T-helper 2 cell treated with Interferon-gamma antibody and Interleukin-4, amounts not matched to agents 100 ng/mL and 5 ng/mL, for 36 hours (primary cell): Measurements from ENCODE around the gene PCDHGC5. TPM values are rescaled to one million over a fixed set of nuclear protein-coding genes. Genes with fewer than 3 reads are reported as not detected.

Source experiments
- intact Hi-C: fragments of 100-400 bp; cut with micrococcal nuclease; formaldehyde crosslinking; loops from one replicate; pipeline ENCODE4 v1.15.1; 2023
- total RNA-seq: library from RNA; stranded (reverse); gene quantifications from 2 replicates; pipeline ENCODE4 v1.2.3, GENCODE V29; 2022

PCDHGC5 gene
- total RNA-seq, 1 donor from 2014 or later = not detected

DNA sequence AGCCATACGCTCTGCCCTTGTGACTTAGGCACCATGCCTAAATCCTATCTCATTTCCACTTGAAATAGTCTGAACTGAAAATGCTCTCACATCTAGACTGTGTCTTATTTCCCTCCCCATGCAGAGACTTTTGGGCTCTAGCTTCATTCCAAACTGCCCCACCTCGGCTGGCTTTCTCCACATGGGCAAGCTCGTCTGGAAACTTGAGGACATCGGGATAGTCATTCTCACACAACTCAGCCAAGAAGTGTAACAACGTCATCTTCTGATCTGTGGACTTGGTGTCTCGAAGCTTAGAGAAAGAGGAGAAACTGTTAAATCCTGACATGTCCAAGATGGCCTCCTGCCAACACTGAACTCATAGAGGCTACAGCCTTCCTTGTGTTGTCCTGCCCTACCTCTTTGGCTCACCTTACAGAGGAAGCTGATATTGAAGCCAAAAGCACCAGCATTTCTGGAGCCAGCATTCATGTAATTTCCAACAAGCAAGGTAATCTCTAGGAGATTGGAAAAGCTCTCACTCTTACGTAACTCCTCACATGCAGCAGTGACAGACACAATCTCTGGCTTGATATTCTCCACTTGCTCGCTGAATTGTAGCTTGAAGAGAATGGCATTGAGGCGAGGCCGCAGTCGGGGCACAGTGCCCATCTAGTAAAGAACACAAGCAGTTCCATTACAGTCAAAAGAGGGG lies 39.6 kb downstream of the PCDHGC5 start:
- intact Hi-C loops = no loop called here

DNA sequence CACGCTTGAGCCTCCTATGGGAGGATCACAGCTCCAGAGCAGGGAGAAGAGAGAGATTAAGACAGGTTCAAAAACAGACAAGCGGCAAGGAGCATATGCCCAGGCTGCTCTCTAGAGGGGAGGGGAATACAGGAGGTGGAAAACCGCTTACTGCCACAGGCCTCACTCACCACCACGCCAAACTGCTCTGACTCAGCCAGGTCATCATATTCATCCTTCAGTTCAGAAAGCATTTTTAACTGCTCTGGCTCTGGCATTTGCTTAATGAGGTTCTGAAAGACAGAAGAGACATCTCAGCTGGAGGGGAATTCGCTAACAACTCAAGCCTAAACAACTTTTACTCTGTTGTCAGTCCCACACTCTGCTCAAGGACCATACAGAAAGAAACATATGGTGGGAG lies 40.1 kb downstream of the PCDHGC5 start:
- intact Hi-C loops = no loop called here

DNA sequence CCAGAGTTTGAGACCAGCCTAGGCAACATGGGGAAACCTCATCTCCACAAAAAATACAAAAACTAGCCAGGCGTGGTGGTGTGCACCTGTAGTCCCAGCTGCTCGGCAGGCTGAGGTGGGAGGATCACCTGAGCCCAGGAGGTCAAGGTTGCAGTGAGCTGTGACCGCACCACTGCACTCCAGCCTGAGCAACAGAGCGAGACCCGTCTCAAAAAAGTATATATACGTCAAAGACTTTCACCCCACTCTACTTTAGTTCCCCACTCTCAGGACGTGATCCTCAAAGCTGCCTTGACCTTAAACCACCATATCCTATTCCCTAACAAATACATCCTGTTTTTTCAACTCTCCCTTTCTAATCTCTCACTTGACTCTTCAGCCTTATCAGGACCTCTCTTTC lies 41.0 kb downstream of the PCDHGC5 start:
- intact Hi-C loops = no loop called here

DNA sequence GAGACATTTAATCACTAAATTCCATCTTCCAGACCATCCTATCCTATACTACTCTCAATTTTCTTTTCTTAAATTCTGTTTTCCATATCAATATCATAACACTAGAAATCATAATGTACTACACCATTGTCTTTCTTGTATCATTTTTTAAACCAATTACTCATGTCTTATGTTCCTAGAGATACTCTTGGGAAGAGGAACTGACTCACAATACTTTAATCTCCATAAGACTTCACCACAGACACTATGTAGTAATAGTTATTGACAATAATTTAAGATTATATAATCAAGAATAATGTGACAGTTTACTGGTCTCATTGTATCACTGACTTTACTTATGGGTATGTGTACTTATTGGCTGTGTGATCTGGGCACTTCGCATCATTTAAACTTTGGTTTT lies 43.8 kb downstream of the PCDHGC5 start:
- intact Hi-C loops = no loop called here

DNA sequence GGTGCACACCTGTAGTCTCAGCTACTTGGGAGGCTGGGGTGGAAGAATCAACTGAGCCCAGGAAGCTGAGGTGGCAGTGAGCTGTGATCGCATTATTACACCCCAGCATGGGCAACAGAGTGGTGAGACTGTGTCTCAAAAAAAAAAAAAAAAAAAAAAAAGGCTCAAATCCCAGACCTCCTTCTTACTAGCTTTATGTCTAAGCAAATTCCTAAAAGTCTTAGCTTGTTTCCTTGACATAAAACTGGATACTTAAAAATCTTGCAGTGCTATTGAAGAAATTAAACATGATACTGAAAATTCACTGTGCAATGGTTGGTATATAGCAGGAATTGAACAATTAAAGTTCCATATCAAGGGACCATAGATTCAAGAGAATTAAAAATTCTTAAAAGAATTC lies 45.0 kb downstream of the PCDHGC5 start:
- intact Hi-C loops = no loop called here

DNA sequence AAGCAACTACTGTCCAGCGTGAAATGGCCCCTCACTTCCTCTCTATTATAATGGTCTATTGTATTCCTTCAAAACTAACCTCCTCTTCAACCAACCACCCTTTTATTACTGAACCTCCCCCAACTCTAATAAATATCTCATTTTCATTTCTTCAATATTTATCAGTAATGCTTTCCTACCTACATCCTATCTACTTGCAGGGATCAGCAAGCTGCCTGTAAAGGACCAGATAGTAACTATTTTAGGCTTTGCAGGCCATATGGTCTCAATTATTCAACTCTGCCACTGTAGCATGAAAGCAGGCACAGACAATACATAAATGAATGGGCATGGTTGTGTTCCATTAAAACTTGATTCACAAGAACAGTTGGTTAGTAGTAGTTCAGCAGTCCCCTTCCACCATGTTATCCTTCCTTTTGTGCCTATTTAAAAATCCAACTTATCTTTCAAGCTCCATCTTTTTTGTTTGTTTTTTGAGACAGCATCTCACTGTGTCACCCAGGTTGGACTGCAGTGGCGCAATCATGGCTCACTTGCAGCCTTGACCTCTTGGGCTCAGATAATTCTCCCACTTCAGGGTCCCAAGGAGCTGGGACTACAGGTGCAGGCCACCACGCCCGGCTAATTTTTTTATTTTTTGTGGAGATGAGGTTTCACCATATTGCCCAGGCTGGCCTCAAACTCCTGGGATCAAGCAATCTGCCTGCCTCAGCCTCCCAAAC lies 45.8 kb downstream of the PCDHGC5 start:
- intact Hi-C loops = no loop called here

Other genes starting within 250 kb of the PCDHGC5 start
- gene PCDHB15, start 243.7 kb upstream of the PCDHGC5 start, total RNA-seq = not detected in 2 replicates
- 0.25 and 0.59 TPM in 2 replicates for gene SLC25A2, start 185.0 kb upstream of the PCDHGC5 start, total RNA-seq
- gene TAF7, start 168.3 kb upstream of the PCDHGC5 start, total RNA-seq = 60.8 and 64.9 TPM in 2 replicates
- 0.09 TPM in 2 replicates for gene PCDHGA1, start 158.6 kb upstream of the PCDHGC5 start, total RNA-seq
- gene PCDHGA2, start 150.3 kb upstream of the PCDHGC5 start, total RNA-seq = 0.14 and 0.23 TPM in 2 replicates
- gene PCDHGA3, start 145.3 kb upstream of the PCDHGC5 start, total RNA-seq = 0.23 and 0.34 TPM in 2 replicates
- 0.18 and 0.20 TPM in 2 replicates for gene PCDHGB1, start 139.0 kb upstream of the PCDHGC5 start, total RNA-seq
- 0.43 and 0.45 TPM in 2 replicates for gene PCDHGA4, start 134.1 kb upstream of the PCDHGC5 start, total RNA-seq
- 0.93 and 1.0 TPM in 2 replicates for gene PCDHGB2, start 129.1 kb upstream of the PCDHGC5 start, total RNA-seq
- 0.41 and 0.55 TPM in 2 replicates for gene PCDHGA5, start 124.9 kb upstream of the PCDHGC5 start, total RNA-seq
- 0.59 and 0.93 TPM in 2 replicates for gene PCDHGB3, start 118.8 kb upstream of the PCDHGC5 start, total RNA-seq
- gene PCDHGA6, start 115.2 kb upstream of the PCDHGC5 start, total RNA-seq = 0.57 and 0.70 TPM in 2 replicates
- gene PCDHGA7, start 106.3 kb upstream of the PCDHGC5 start, total RNA-seq = 0.30 TPM in 2 replicates
- 0.18 and 0.23 TPM in 2 replicates for gene PCDHGB4, start 101.4 kb upstream of the PCDHGC5 start, total RNA-seq
- gene PCDHGA8, start 96.4 kb upstream of the PCDHGC5 start, total RNA-seq = 0.18 TPM in 2 replicates
- 0.55 and 0.61 TPM in 2 replicates for gene PCDHGB5, start 91.1 kb upstream of the PCDHGC5 start, total RNA-seq
- 0.25 and 0.34 TPM in 2 replicates for gene PCDHGA9, start 86.3 kb upstream of the PCDHGC5 start, total RNA-seq
- gene PCDHGB6, start 81.1 kb upstream of the PCDHGC5 start, total RNA-seq = 0.25 and 0.41 TPM in 2 replicates
- gene PCDHGA10, start 76.1 kb upstream of the PCDHGC5 start, total RNA-seq = 0.34 and 0.41 TPM in 2 replicates
- 0.20 and 0.39 TPM in 2 replicates for gene PCDHGB7, start 71.4 kb upstream of the PCDHGC5 start, total RNA-seq
- 0.11 and 0.25 TPM in 2 replicates for gene PCDHGA11, start 68.0 kb upstream of the PCDHGC5 start, total RNA-seq
- gene PCDHGA12, start 58.6 kb upstream of the PCDHGC5 start, total RNA-seq = 0.16 and 0.18 TPM in 2 replicates
- 0.07 and 0.18 TPM in 2 replicates for gene PCDHGC3, start 13.1 kb upstream of the PCDHGC5 start, total RNA-seq
- 0.05 TPM in 1 of 2 replicates, not detected in the other for gene PCDHGC4, start 4.1 kb upstream of the PCDHGC5 start, total RNA-seq
- gene DIAPH1, start 129.9 kb downstream of the PCDHGC5 start, total RNA-seq = 289 and 299 TPM in 2 replicates
- gene HDAC3, start 147.8 kb downstream of the PCDHGC5 start, total RNA-seq = 80.8 and 85.3 TPM in 2 replicates
- 20.1 and 21.1 TPM in 2 replicates for gene RELL2, start 147.9 kb downstream of the PCDHGC5 start, total RNA-seq
- 55.1 and 55.6 TPM in 2 replicates for gene FCHSD1, start 162.3 kb downstream of the PCDHGC5 start, total RNA-seq
- 7.2 and 7.9 TPM in 2 replicates for gene ARAP3, start 193.1 kb downstream of the PCDHGC5 start, total RNA-seq